Activated CD4-positive, alpha-beta T cell treated with anti-CD3 and anti-CD28 coated beads for 4 hours (primary cell): ENCODE data around the gene RIMBP2.
"Not testable (repeated sequence)": the region's sequence is repeated elsewhere in the genome, so short reads cannot be mapped to it uniquely, and the experiment has no call there.

Experiments used
- DNase-seq, 2 donors: peaks; one replicate each; pipeline ENCODE4 v3.0.0-alpha.2; 2020

Gene RIMBP2

GRCh38 chr12:130705178-130705822, 10.8 kb downstream of the RIMBP2 start:
- DNase-seq: no peak

DNA sequence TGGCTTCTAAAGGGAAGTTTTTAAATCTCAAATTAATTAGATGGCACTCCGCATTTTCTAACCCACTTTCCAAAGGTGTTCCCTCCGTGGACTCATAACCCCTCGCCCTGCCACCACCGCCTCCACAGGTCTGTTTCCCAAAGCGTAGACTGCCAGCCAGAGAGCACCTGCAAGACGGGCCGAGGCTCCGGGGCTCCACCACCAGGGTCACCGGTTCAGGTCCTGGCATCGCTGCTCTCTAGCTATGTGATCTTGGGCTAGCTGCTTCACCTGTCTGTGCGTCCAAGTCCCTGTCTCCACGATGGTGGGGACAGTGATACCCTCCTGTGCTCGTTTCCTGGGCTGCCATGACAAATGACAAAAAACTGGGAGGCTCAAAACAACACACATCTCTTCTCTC, 11.5 kb downstream of the RIMBP2 start:
- DNase-seq: no peak

- no peak for DNase-seq
Measured at GRCh38 chr12:130703733-130704375, 12.2 kb downstream of the RIMBP2 start.

- DNase-seq: no peak
Measured at GRCh38 chr12:130702966-130703732, 12.9 kb downstream of the RIMBP2 start.

GRCh38 chr12:130701402-130701744, 14.7 kb downstream of the RIMBP2 start:
- DNase-seq: no peak

DNA sequence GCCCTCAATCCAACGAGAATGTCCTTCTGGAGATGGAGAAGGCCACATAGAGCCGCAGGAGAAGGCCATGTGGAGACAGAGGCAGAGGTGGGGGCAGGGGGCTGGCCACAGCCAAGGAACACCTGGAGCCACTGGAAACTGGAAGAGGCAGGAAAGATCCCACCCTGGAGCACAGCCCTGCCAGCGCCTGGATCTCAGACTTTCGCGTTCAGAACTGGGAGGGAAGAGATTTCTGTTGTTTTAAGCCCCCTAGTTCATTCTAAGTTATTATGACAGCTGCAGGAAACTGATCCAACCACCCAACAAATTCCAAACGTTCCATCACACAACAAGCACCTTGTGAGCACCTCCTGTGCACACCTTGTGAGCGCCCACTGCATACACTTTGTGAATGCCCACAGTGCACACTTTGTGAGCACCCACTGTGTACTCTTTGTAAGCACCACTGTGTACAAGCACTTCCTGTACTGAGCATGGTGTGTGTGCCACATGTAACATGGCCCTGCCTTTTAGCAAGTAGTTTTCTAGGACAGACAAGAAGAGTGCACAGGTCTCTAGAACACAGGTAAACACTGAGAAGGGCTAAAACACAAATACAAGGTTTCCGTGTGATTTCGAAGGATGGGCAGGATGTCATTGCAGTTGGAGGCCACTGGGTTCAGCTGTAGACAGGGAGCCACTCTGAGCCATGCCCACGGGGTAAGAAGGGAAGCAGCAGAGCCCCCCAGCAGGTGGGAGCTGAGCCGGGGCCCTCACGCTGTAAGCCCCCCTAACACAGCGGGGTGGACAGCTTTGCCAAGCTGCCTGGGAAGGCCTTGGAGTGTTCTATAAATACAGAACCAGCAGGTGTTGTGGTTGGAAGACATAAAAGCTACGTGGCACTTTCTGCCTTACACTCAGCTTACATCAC, 15.4 kb downstream of the RIMBP2 start:
- no peak for DNase-seq

GRCh38 chr12:130698106-130698505, 18.0 kb downstream of the RIMBP2 start:
- DNase-seq: no peak

DNA sequence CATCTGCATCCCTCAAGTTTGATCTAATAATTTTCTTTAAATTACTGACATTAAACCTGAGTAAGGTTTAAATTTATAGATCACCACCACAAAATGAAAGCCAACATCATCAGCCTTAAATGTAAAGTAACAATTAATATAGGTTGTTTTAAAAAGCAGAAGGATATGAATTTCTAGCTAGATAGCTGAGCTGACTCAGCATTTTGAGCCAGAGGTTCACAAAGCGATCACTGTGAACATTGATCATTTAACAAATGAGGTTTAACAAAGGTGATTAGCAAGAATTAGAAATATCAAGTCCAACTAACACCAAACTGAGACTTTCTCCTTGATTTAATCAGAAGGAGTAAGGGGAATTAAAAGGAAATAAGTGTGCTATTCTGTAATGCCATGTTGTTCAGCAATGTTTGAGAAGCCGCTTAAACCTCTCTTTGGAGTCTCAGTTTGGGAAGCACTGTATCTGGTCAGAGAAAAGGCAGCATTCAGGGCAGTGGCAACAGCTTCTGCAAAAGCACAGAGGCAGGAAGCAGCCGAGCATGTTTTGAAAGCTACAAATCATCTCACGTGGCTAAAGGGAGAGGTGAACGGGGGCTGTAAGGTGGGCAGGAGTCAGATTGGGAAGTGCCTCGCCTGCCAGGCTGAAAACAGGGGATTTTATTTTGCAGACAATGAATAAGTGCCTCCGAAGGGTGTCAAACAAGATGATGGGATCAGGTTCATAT, 19.6 kb downstream of the RIMBP2 start:
- DNase-seq: no peak

- DNase-seq: no peak
Measured at GRCh38 chr12:130695061-130695460, 21.0 kb downstream of the RIMBP2 start.

DNA sequence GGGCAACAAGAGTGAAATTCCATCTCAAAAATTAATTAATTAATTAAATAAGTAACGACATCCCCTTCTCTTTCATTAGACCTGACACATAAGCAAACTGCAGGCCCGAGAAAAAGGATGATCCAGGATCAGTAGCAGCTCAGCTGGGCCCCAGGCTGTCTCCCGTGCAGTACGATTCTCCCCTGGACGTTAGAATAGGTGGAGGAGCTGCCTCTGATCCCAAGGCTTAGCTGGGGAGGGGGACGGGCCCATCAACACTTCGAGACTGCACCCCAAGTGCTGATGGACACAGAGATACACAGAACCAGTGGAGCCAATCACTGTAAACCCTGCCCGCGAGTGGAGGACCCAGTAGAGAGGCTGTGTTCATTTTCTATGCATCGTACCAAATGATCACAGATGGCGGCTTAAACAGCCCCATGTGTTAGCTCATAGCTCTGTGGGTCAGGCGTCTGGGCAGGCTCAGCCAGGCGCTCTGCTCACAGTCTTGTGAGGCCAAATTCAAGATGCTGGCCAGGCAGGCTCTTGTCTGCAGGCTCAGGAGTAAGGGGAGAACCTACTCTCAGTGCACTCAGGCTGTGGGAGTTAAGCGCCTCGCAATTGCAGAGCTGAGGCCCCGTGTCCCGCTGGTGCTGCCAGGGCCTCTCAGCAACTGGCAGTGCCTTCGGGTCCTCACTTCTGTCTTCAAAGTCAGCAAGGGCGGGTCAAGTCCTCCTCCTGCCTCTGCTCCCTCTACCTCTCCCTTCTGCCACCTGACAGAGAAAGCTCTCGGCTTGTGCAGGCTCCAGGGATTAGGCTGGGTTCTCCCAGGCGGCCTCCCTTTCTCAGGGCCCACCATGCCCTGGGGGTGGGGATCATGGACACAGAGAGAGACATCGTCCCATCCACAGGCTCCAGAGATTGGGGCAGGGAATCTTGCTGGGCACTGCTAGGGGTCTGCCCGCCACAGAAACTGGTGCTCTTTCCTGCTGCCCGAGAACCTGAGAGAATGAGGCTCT, 26.4 kb downstream of the RIMBP2 start:
- DNase-seq: no peak

GRCh38 chr12:130688999-130689398, 27.1 kb downstream of the RIMBP2 start:
- not testable (repeated sequence) for DNase-seq

- DNase-seq: no peak
Measured at GRCh38 chr12:130687796-130688778, 28.0 kb downstream of the RIMBP2 start.

DNA sequence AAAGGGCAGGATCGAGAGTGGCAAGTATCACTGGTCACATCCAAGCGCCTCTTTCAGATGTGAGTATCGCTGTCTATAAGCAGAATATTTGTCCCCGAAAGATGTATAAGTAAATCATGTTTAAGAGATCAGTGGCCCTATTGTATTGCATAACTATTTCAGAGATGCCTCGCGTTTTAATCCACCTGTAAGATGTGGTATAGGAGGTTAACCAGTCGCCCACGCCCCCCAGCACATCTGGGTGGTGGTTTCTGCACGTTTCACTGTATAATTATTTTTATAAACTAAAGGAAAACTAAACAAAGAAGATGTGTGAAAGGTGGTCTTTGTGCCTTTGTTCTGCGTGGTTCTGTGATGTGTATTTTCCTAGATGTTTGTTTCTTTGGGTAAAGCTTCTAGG, 28.9 kb downstream of the RIMBP2 start:
- DNase-seq: no peak

DNA sequence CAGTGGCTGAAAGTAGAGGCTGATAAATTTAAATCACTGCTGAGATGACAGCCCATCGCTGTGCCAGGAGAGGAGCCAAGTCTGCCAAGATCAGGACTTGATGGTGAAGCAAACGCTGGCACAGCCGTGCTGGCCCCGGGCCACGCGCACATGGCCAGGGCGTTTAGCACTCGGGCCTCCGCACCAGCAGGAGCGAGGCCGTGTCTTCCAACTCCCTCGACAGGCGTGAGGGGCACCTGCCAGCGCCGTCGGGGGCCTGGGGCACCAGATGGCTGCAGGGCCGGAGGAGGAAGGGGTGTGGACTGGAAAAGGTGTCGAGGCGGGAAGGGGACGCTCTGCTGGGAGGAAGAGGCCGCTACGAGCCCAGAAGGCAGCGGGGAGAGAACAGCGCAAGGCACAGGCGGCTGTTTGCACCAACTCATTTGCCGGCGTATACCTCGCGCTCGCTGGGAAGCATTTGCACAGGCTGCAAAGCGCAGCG, 29.5 kb downstream of the RIMBP2 start:
- DNase-seq: no peak

- DNase-seq: no peak
Measured at GRCh38 chr12:130685850-130686249, 30.2 kb downstream of the RIMBP2 start.

- no peak for DNase-seq
Measured at GRCh38 chr12:130685250-130685787, 30.8 kb downstream of the RIMBP2 start.

DNA sequence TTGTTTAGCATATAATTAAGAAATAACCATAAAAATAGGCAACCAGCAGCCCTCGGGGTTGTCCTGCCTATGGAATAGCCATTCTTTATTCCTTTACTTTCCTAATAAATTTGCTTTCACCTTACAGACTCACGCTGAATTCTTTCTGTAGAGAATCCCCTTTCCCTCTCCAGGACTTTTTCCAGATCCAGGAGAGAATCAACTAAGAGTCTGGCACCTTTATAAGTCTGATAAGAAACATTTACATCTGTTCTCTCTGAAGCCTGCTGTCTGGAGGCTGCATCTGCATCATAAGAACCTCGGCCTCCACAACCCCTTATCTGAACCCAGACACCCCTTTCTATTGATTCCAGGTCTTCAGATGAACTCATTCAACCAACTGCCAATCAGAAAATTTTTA, 32.3 kb downstream of the RIMBP2 start:
- DNase-seq: no peak

GRCh38 chr12:130683080-130683479, 33.0 kb downstream of the RIMBP2 start:
- no peak for DNase-seq

- no peak for DNase-seq
Measured at GRCh38 chr12:130680451-130680990, 35.6 kb downstream of the RIMBP2 start.
